GM12892 (cell line): Measurements from ENCODE around the gene PRICKLE1.

Source experiments
- POLR2A ChIP-seq: IDR thresholded peaks from 2 replicates; pipeline ENCODE4 v1.6.1; 2011; ENCODE audit warnings: low read depth, low read length, control low read depth
- POLR2AphosphoS5 ChIP-seq: IDR thresholded peaks from 2 replicates; pipeline ENCODE4 v1.6.1; 2011; ENCODE audit warnings: low read depth, low read length, control low read depth

- TF ChIP-seq POLR2AphosphoS5 (no peak), POLR2A (no peak)
These were observed 108.2 kb downstream of the PRICKLE1 start for GRCh38 chr12:42481368-42481767.
